NCI-H2107 (cell line): ENCODE results near the gene LNP1.
A peak's percentile ranks its signal among the peaks of the same experiment; 100 is the strongest.
"Not testable (repeated sequence)": the region's sequence is repeated elsewhere in the genome, so short reads cannot be mapped to it uniquely, and the experiment has no call there.

Experiments
- DNase-seq: peaks from one replicate; lab custom pipeline; 2025; lab: John Stamatoyannopoulos, UW

The LNP1 gene

GRCh38 chr3:100400780-100401673 lies at the start of gene LNP1, which contains the start of gene TOMM70:
Gene LNP1, plus strand, starts transcription at chr3:100401539. Its CDS starts 28,191 bp downstream, at chr3:100429730.
Gene TOMM70, minus strand, starts transcription at chr3:100401089. Its CDS starts 140 bp downstream, at chr3:100400949.
- DNase-seq: peak; percentile 97

- not testable (repeated sequence) for DNase-seq
Observed at GRCh38 chr3:100351770-100352169, 49.6 kb upstream of the LNP1 start.

- no peak for DNase-seq
Observed at GRCh38 chr3:100352296-100353231, 48.8 kb upstream of the LNP1 start.

DNA sequence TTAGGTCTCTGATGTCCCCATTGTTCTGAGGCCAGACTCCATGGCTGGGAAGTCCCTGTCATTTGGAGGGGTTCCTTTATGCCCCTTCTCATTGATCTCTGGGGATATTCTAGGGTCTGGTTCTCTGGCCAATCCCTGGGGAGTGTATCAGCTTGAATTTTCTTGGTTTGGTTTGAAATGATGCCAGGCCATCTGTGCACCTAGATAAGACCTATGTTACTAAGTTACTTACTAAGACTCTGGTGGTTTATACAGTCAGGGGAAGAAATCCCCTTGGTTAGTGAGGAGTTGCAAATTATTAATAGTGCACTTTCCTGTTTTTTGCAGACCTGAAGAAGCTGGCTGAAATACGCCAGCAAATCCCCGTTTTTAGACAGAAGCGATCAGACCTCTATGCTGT lies 46.5 kb upstream of the LNP1 start:
- no peak for DNase-seq

- no peak for DNase-seq
Observed at GRCh38 chr3:100358413-100358812, 42.9 kb upstream of the LNP1 start.

DNA sequence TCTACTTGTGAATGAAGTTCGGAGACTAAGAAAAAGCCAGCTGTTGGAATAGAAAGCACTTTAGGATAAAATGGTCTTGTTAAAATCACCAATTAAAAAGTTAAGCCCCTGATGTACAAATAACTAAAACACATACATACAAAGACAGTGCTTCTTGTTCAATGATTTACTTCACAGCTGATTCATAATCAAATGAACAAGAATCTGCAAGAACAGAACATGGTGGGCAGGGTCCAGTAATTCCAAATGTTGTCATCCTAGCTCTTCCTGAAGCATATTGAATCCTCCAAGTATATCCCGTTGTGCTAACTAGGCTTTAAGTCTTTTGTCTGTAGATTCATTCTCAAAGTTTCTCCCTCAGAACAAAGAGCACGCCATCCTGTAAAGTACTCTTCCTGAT lies 42.3 kb upstream of the LNP1 start:
- DNase-seq: no peak

DNA sequence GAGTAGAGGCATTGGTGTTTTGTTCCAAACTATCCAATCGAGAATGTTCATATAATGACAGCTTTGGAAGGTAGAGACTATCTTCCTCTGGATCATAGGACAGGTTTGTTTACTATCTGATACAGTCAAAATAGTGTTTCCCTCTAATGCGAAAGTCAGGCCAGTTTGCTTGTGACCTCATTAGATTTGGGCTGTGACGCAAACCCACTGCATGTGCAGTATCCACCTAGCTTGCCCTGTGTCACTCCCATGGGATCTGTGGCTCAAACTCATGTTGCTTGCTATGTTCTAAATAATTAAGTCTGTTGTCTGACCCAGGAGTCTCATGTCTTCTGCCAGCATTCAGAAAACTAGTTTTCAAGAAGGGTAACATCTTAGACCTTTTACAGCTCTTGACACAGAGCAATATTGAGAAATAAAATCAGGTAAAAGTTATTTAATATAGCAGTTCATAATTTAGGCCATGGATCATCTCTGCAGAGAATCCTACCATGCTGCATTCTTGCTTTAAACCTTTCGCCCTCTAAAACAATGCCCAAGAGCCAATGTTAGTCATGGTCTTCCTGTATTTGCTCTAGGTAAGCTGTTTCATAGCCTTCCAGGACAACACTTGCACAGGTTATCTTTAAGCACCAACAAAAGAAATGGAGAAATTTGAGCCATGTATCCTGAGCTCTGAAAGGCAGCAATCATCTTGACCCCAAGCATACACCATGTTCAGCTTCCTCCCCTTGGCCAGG lies 40.4 kb upstream of the LNP1 start:
- no peak for DNase-seq

GRCh38 chr3:100361897-100362296 lies 39.4 kb upstream of the LNP1 start:
- no peak for DNase-seq

DNA sequence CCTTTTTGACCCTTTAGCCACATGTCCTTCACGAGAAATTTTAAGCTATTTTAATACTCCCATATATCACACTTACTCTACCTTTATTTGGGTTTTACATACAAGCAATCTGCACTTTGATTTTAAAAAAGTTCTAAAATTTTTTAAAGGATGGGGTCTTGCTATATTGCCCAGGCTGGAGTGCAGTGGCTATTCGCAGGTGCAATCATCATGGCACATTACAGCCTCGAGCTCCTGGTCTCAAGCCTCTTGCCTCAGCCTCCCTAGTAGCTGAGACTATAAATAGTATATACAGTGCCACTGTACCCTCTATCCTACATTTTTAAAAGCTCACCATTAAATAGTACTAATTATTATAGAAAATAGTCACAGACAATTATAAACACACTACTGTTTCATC lies 36.9 kb upstream of the LNP1 start:
- DNase-seq: no peak

GRCh38 chr3:100366424-100366823 lies 34.9 kb upstream of the LNP1 start:
- no peak for DNase-seq

DNA sequence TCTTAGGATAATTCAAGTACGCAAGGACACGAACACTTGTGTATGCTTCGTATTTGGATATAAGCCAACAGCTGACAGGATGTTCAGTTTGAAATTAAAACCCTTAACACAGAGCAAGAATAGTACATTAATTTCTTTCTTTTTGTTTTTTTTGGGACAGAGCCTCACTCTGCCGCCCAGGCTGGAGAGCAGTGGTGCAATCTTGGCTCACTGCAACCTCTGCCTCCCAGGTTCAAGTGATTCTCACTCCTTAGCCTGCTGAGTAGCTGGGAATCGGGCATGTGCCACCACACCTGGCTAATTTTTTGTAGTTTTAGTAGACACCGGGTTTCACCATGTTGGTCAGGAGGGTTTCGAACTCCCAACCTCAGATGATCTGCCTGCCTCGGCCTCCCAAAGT lies 32.9 kb upstream of the LNP1 start:
- DNase-seq: no peak

DNA sequence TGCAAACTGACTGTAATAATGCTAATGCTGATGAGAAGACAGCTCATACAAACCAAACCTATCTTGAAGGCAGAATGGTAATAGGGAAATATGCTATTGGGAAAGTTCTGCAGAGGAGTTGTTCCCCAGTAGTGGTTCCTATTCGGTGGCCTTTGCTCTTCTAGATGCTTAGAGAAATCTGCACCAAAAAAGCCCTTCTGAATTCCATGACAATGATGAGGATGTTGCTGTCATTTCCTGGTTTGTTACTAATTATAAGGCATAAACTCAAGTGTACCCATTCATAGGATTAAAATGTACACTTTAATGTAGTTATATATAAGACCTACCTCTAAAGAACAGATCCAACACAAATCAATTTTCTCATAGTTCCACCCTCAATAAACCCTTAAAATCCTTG lies 30.6 kb upstream of the LNP1 start:
- no peak for DNase-seq

- DNase-seq: no peak
Observed at GRCh38 chr3:100374521-100374920, 26.8 kb upstream of the LNP1 start.

GRCh38 chr3:100376301-100376700 lies 25.0 kb upstream of the LNP1 start:
- no peak for DNase-seq

- no peak for DNase-seq
Observed at GRCh38 chr3:100384733-100385525, 16.4 kb upstream of the LNP1 start.

DNA sequence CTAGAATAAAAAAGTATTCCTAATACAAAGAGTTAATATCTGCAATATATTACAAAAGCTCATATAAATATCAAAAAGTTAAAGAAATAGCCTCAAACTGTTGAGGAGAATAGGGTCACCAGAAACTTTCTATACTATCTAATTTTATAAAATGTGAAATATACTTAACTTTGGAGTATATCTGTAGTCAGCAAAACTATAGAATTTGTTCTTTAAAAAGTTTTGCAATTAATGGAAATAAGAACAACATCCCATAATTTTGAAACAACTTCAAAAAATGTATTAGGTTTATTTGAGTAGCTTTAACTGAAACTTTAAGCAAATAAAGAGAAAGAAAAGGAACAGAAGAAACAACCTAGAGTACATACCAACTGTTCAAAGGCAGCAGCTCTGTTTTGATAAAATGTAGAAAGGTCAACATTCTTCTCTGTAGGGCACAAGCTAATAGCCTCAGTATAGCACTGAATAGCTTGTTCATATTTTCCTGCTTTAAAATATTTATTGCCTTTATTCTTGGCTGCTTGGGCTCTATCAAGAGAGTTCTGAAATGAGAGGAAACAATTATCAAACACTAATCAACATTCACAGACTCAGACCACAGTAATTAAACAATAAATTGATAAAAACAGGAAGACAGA lies 14.8 kb upstream of the LNP1 start:
- DNase-seq: no peak

DNA sequence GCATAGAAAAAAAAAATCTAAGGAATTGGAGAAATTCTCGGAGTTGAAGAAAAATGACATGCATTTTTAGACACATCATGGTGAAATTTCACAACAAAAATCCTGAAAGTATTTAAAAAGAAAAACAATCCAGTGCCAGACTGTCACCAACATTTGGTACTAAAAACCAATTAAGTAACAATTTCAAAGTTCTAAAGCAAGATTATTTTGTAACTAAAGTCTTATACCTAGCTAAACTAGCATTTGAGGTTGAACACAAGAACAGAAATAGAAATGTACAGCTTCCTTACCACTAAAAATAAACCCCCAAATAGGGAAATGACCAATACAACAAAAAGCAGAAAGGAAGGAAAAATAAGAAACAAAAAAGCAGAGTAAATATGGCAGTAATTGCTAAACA lies 12.3 kb upstream of the LNP1 start:
- DNase-seq: no peak

GRCh38 chr3:100395679-100396431 lies 5.5 kb upstream of the LNP1 start:
- no peak for DNase-seq

- no peak for DNase-seq
Observed at GRCh38 chr3:100396967-100397366, 4.4 kb upstream of the LNP1 start.
